GM21526 (cell line): ENCODE data around the gene HMGCR.

Experiments used
- ATAC-seq: cut with Tn5 transposase; IDR thresholded peaks from one replicate; pipeline ENCODE4 v1.9.1; 2021; ENCODE audit warnings: moderate library complexity; ENCODE audit not compliant: unreplicated experiment, low FRiP score

HMGCR gene

DNA sequence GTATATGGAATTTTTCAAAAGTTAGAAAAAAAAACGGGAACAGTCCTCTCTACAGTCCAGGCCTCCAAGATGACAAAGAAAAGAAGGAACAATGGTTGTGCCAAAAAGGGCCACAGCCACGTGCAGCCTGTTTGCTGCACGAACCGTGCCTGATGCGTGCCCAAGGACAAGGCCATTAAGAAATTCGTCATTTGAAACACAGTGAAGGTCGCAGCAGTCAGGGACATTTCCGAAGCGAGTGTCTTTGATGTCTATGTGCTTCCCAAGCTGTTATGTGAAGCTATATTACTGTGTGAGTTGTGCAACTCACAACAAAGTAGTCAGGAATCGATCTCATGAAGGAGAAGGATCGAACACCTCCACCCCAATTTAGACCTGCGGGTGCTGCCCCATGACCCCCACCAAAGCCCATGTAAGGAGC, 37.4 kb downstream of the HMGCR start:
- no peak for ATAC-seq

DNA sequence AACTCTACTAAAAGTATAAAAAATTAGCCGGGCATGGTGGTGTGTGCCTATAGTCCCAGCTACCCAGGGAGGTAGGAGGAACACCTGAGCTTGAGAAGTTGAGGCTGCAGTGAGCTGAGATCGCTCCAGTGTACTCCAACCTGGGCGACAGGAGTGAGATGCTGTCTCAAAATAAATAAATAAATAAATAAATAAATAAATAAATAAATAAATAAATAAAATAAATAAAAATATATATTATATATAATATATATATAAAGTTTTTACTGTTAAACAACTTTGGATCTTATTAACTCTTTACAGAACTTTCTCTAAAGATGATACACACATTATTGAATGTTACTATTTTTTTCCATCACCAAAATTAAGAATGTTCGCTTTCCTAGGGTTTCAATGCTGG, 38.4 kb downstream of the HMGCR start:
- no peak for ATAC-seq

DNA sequence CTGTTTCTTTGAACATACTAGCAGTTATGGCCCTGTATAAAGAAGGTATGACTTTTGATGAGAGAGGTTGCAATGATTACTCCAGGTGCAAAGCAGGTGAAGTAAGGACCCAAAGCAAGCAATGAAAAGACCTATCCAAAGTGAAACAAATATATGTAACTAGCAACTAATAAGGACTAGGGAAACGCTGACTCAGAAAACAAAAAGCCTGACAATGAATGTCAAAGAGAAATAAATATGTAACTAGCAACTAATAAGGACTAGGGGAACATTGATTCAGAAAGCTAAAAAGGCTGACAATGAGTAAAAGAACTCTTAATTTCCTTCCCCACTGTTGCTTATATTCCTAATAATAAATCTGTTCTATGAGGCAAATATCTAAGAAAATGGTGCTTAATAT, 43.1 kb downstream of the HMGCR start:
- no peak for ATAC-seq

DNA sequence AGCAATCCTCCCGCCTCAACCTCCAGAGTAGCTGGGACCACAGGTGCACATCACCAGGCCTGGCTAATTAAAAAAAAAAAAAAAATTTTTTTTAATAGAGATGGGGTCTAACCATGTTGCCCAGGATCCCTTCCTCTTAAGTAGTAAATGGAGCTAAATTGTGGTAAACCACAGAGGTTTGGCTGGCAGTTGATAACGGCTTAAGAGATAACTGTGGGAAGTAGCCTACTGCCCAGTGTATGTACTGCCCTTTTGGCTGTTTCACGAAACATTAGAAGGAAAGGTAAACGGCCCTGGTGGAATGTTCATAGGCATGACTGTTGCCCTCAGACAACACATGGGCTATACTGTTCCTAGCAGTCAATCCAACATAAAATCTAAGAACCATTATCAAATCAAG, 44.4 kb downstream of the HMGCR start:
- no peak for ATAC-seq

DNA sequence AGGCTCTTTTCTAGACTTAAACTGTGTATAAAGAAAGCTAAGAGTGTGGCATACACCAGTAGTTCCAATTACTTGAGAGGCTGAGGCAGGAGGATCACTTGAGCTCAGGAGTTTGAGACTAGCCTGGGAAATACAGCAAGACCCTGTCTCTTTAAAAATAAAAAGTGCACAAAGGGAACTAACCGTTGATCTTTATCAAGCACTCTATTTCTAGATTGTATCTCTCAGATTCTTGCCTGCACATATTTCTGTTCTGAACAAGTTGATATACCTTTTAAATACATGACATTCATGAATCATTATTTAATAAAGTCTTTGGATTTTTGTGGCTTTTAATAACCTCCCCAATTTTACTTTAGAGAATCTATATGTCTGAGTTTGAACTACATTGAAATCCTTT, 47.2 kb downstream of the HMGCR start:
- ATAC-seq = no peak

DNA sequence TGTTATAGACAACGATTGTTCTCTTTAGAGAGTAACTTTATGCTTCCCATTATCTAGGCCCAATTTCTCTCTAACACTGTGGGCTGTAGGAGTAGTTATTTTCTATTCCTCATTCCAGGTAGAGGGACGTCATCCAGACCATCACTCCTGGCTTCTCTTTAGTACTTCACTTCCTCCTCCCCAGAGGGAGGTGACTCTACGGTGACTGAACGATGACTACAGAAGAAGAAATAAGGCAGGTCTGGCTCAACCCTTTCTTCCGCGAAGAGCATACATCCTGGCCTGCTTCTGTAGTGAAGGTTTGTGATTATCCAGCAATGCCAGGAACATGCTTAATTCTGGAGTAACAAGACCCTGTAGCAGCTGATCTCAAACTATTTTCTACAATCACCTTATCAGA, 50.8 kb downstream of the HMGCR start:
- no peak for ATAC-seq

DNA sequence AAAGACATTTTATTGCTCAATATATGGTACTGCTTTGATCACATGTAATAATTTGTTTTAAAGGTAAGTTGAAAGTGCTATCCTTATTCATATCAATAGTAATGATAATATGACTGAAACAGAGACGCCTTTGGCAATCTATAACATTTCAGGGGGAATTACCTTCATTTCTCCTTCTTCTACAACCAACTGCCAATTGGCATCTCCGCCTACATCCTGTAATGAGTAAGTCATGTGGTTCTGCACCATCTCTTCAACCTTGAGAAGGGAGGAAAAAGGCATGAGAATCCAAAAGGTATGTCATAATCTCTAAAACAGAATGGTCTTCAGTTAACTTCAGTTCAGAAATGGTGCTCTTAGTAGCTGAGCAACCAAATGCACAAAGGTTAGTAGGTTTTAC, 52.4 kb downstream of the HMGCR start:
- no peak for ATAC-seq

DNA sequence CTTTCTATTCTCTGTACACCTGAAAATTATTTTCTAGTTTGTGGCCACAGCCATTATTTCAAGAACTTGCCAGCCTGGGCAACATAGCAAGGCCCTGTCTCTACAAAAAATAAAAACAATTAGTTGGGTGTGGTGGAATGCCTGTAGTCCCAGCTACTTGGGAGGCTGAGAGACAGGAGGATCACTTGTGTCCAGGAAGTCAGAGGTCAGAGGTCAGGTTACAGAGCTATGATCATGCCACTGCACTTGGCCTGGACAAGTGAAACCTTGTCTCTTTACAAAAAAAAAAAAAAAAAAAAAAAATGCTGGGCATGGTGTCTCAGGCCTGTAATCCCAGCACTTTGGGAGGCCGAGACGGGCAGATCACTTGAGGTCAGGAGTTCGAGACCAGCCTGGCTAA, 58.3 kb downstream of the HMGCR start:
- ATAC-seq = no peak

DNA sequence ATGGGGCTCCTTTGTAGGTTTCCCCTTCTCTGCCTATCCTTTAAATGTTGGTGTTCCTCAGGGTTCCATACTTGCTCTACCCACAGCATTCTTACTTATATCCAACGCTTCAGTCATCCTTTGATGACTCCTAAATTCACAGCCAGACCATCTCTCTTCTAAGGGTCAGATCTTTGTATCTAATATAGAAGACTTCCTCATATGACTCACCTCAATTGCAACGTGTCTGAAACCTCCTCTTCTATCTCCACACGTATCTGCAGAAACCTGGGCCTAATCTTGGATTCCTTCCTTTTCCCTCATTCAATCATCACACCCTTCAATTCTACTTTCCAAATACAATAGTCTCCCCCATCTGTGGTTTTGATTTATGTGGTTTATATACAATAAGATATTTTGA, 68.3 kb downstream of the HMGCR start:
- ATAC-seq = no peak
